ENCODE data around the gene TPPP3. TPM values are rescaled to one million over a fixed set of nuclear protein-coding genes. Genes with fewer than 3 reads are reported as not detected.

The TPPP3 gene
- total RNA-seq, 1 experiment from 2014 or later, result 0.39 TPM

GRCh38 chr16:67430977-67431774 is 37.9 kb upstream of the TPPP3 start, which contains the start of gene HSD11B2:
HSD11B2 (plus strand) TSS chr16:67431121; CDS start chr16:67431249, 128 bp downstream.
- TF ChIP-seq CTCF (IDR thresholded peaks at IDR 0.05; ENCODE audit: insufficient read depth in 1 of 2, low read depth in 1 of 2, low read length in 1 of 2, severe bottlenecking in 1 of 2, unreplicated experiment in 1 of 2), result no peak
- peaks cover 11% of the 10 kb centered on the region for H3K36me3 Mint-ChIP-seq (ENCODE audit: insufficient read depth, unreplicated experiment)
- Histone ChIP-seq H3K4me3 (ENCODE audit: low read depth, low read length) (peak within 1 kb of the TSS; percentile 56), H3K36me3 (ENCODE audit: control insufficient read depth, insufficient read depth, low read length) (no peaks in the 10 kb centered on the region), H3K9me3 (no peaks in the 10 kb centered on the region), H3K27me3 (replicated peaks; ENCODE audit: control insufficient read depth, insufficient read depth, low read length) (no peaks in the 10 kb centered on the region), H3K4me1 (peaks cover 19% of the 10 kb centered on the region)
- no peaks in the 10 kb centered on the region for H3K27me3 Mint-ChIP-seq (ENCODE audit: insufficient read depth, unreplicated experiment)
- peak within 1 kb of the TSS; percentile 89 for H3K27ac Mint-ChIP-seq (ENCODE audit: unreplicated experiment)
- intact Hi-C loops (cut with micrococcal nuclease; ENCODE audit: unreplicated experiment), result loop anchor here (1.0 to 5.0 kb wide), 2 partner anchors 27 to 51 kb away; partner anchors contain the start of genes AGRP and ATP6V0D1
- no peaks in the 10 kb centered on the region for H3K9me3 Mint-ChIP-seq (ENCODE audit: unreplicated experiment)
- POLR2A ChIA-PET, result interaction anchor here (0.5 to 1.2 kb wide), 19 partner anchors 11 to 895 kb away, joined by 3 to 14 read pairs (median 4); partner anchors contain the start of gene ATP6V0D1
- peaks cover 14% of the 10 kb centered on the region for H3K4me1 Mint-ChIP-seq (ENCODE audit: low read depth, unreplicated experiment)
- peak within 1 kb of the TSS; percentile 91 for H3K4me3 Mint-ChIP-seq (ENCODE audit: unreplicated experiment)
- CTCF ChIA-PET, result interaction anchor here (0.6 to 1.5 kb wide), 16 partner anchors 12 to 1471 kb away, joined by 3 to 15 read pairs (median 6); partner anchors contain the start of genes ATP6V0D1 and FHOD1
- TSS peak; percentile 43 for BruUV-seq (replicated peaks)
- peak; percentile 82 to 88 for DNase-seq

GRCh38 chr16:67430504-67430976 is 37.2 kb upstream of the TPPP3 start:
- peak overlapping the region; percentile 91 for H3K4me3 Mint-ChIP-seq (ENCODE audit: unreplicated experiment)
- Histone ChIP-seq H3K4me1 (peaks cover 19% of the 10 kb centered on the region), H3K36me3 (ENCODE audit: control insufficient read depth, insufficient read depth, low read length) (no peaks in the 10 kb centered on the region), H3K9me3 (no peaks in the 10 kb centered on the region), H3K4me3 (ENCODE audit: low read depth, low read length) (peak overlapping the region; percentile 56), H3K27me3 (replicated peaks; ENCODE audit: control insufficient read depth, insufficient read depth, low read length) (no peaks in the 10 kb centered on the region)
- peak; percentile 79 to 82 for DNase-seq
- no peaks in the 10 kb centered on the region for H3K27me3 Mint-ChIP-seq (ENCODE audit: insufficient read depth, unreplicated experiment)
- no peaks in the 10 kb centered on the region for H3K9me3 Mint-ChIP-seq (ENCODE audit: unreplicated experiment)
- BruUV-seq (replicated peaks), result TSS peak; percentile 52
- no peak for TF ChIP-seq CTCF (IDR thresholded peaks at IDR 0.05; ENCODE audit: insufficient read depth in 1 of 2, low read depth in 1 of 2, low read length in 1 of 2, severe bottlenecking in 1 of 2, unreplicated experiment in 1 of 2)
- intact Hi-C loops (cut with micrococcal nuclease; ENCODE audit: unreplicated experiment), result loop anchor here (5.0 kb wide), 1 partner anchor 52 kb away; the partner anchor contains the start of genes AGRP and ATP6V0D1
- ChIA-PET CTCF (interaction anchor here (0.6 to 1.5 kb wide), 15 partner anchors 11 to 1470 kb away, joined by 3 to 15 read pairs (median 6); partner anchors contain the start of genes ATP6V0D1 and FHOD1), POLR2A (interaction anchor here (0.6 to 1.2 kb wide), 9 partner anchors 12 to 184 kb away, joined by 3 to 12 read pairs (median 5); partner anchors contain the start of gene ATP6V0D1)
- H3K36me3 Mint-ChIP-seq (ENCODE audit: insufficient read depth, unreplicated experiment), result peaks cover 11% of the 10 kb centered on the region
- peaks cover 14% of the 10 kb centered on the region for H3K4me1 Mint-ChIP-seq (ENCODE audit: low read depth, unreplicated experiment)
- peak overlapping the region; percentile 89 for H3K27ac Mint-ChIP-seq (ENCODE audit: unreplicated experiment)

Data from Caco-2 (cell line).